Hindlimb muscle (tissue), 1 donor: Measurements from ENCODE around the gene ZDHHC9. TPM values are rescaled to one million over a fixed set of nuclear protein-coding genes. Genes with fewer than 3 reads are reported as not detected.

Experiments
- DNase-seq: peaks from one replicate; pipeline ENCODE4 v3.0.0-alpha.2; 2013
- polyA plus RNA-seq: library from polyadenylated mRNA; unstranded; fragments of 120-200 nt; gene quantifications from one replicate; pipeline ENCODE4 v1.2.1, GENCODE V29; 2013; ENCODE audit not compliant: insufficient read length

Gene ZDHHC9
- polyA plus RNA-seq, 1 donor = 33.6 TPM

- DNase-seq = no peak
Observed at GRCh38 chrX:129761596-129761995, 82.1 kb downstream of the ZDHHC9 start.

- DNase-seq = no peak
Observed at GRCh38 chrX:129760981-129761380, 82.7 kb downstream of the ZDHHC9 start.

GRCh38 chrX:129760155-129760554, 83.5 kb downstream of the ZDHHC9 start:
- no peak for DNase-seq

- no peak for DNase-seq
Observed at GRCh38 chrX:129759576-129760061, 84.1 kb downstream of the ZDHHC9 start.

GRCh38 chrX:129755779-129756650, 87.7 kb downstream of the ZDHHC9 start:
- no peak for DNase-seq

GRCh38 chrX:129754056-129755024, 89.3 kb downstream of the ZDHHC9 start:
- no peak for DNase-seq

Other genes starting within 250 kb of the ZDHHC9 start
- gene APLN, start 188.9 kb downstream of the ZDHHC9 start, polyA plus RNA-seq = 15.7 TPM
- 3.9 TPM for gene XPNPEP2, start 104.9 kb downstream of the ZDHHC9 start, polyA plus RNA-seq
- 3.1 TPM for gene SASH3, start 63.9 kb downstream of the ZDHHC9 start, polyA plus RNA-seq
- 24.1 TPM for gene UTP14A, start 62.3 kb upstream of the ZDHHC9 start, polyA plus RNA-seq
- 21.0 TPM for gene BCORL1, start 138.7 kb upstream of the ZDHHC9 start, polyA plus RNA-seq